ENCODE measurements around the gene G3BP1.

GRCh38 chr5:151722546-151722945, 49.2 kb upstream of the G3BP1 start:
- TF ChIP-seq POLR2AphosphoS5 (IDR thresholded peaks at IDR 0.05) (no peak), CTCF (IDR thresholded peaks at IDR 0.05) (no peak)
